NK-92 treated with Interleukin-12 subunit alpha and Interleukin-12 subunit beta, amount 100 ng/mL, for 24 hours (cell line): ENCODE results near the gene TCHHL1.
A peak's percentile ranks its signal among the peaks of the same experiment; 100 is the strongest.

ENCODE experiments used
- DNase-seq: peaks from one replicate; lab custom pipeline; 2025; lab: John Stamatoyannopoulos, UW

TCHHL1 gene

GRCh38 chr1:152038871-152039270 lies 50.0 kb downstream of the TCHHL1 start:
- no peak for DNase-seq

GRCh38 chr1:152036267-152037216 lies 52.3 kb downstream of the TCHHL1 start, which contains the start of gene S100A11:
Gene S100A11 (minus strand): TSS chr1:152037004. CDS start chr1:152036915, 89 bp downstream.
- DNase-seq: peak; percentile 49

- DNase-seq: no peak
These were observed 53.2 kb downstream of the TCHHL1 start for GRCh38 chr1:152035539-152036266.

GRCh38 chr1:152034654-152035538 lies 54.0 kb downstream of the TCHHL1 start:
- peak; percentile 53 for DNase-seq

GRCh38 chr1:152034324-152034653 lies 54.6 kb downstream of the TCHHL1 start:
- DNase-seq: no peak
